GM18951 (cell line): ENCODE measurements around the gene STON1.

Experiments
- POLR2A ChIP-seq: IDR thresholded peaks from 4 replicates; pipeline ENCODE4 v1.6.1; 2011; ENCODE audit warnings: mild to moderate bottlenecking; ENCODE audit not compliant: insufficient read length, insufficient read depth; ENCODE audit errors: extremely low read depth
- in situ Hi-C: fragments of 300-500 bp; cut with MboI; formaldehyde crosslinking; loops from one replicate; pipeline ENCODE4 v1.12.0; 2022; ENCODE audit warnings: low sequenced_read_pairs, mixed read lengths, inconsistent platforms; ENCODE audit not compliant: unreplicated experiment

STON1 gene

DNA sequence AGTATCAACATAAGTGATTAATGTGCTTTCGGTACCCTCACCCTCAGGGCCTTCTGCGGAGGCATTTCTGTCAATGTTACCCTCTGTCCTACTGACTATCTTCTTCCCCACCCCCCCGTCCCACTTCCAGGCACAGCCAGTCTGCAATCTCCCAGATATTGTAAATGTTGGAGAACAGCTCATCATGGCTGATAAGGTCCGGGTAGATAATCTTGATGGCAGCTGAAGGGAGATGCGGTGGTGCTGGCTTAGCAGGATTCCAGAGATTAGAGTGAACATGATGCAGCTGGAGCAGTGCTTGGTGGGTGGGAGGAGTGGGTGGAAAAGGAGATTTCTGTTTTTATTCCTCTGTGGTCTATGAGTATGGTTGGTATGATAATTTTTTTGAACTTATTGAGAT, 103.2 kb downstream of the STON1 start:
- no peak for TF ChIP-seq POLR2A
- in situ Hi-C loops: no loop called here

DNA sequence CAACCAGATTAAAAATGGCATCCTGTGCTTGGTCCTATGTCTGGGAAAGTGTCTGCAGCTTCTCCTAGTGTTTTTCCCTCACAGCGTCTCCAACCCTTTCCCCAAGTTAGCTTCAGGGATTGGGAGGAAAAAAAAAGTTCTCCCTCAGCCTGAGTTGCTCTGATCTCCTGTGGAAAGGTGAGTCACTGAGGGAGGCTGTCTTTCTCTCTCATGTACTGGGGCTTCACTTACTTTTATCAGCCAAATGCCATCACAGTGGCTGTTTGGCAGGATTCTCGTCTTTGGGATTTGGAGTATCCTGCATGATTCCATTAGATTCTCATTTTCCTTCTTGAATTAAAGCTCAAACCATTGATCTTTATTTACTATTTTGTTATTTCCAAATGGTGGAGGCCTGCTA, 105.8 kb downstream of the STON1 start:
- TF ChIP-seq POLR2A: no peak
- in situ Hi-C loops: no loop called here

DNA sequence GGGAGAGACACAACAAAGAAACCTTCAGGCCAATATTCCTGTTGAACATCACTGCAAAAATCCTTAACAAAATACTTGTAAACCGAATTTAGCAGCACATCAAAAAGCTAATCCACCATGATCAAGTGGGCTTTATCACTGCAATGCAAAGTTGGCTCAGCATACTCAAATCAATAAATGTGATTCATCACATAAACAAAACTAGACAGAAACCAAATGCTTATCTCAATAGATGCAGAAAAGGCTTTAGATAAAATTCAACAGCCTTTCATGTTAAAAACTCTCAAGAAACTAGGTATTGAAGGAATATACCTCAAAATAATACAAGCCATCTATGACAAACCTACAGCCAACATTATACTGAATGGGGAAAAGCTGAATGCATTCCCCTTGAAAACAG, 108.3 kb downstream of the STON1 start:
- in situ Hi-C loops: no loop called here

More for the DNA sequence above, 108.3 kb downstream of the STON1 start:
- no peak for TF ChIP-seq POLR2A
